ENCODE results near the gene GIGYF2.
A peak's percentile ranks its signal among the peaks of the same experiment; 100 is the strongest.

GIGYF2 gene

GRCh38 chr2:232750135-232750671 lies 53.1 kb downstream of the GIGYF2 start:
- no peak for DNase-seq

GRCh38 chr2:232757905-232758304 lies 60.8 kb downstream of the GIGYF2 start:
- no peak for DNase-seq

- DNase-seq: peak; percentile 13
These were observed 64.3 kb downstream of the GIGYF2 start for GRCh38 chr2:232761301-232761907.

GRCh38 chr2:232767866-232768265 lies 70.7 kb downstream of the GIGYF2 start:
- no peak for DNase-seq

GRCh38 chr2:232770207-232770606 lies 73.1 kb downstream of the GIGYF2 start:
- DNase-seq: no peak

- no peak for DNase-seq
These were observed 74.7 kb downstream of the GIGYF2 start for GRCh38 chr2:232771870-232772269.

GRCh38 chr2:232772531-232772930 lies 75.4 kb downstream of the GIGYF2 start:
- DNase-seq: no peak

- DNase-seq: no peak
These were observed 76.7 kb downstream of the GIGYF2 start for GRCh38 chr2:232773815-232774214.

GRCh38 chr2:232776435-232776834 lies 79.3 kb downstream of the GIGYF2 start, which contains the start of gene KCNJ13:
Gene KCNJ13 (minus strand): TSS chr2:232776565. CDS start chr2:232771362, 5,203 bp downstream.
- peak; percentile 18 for DNase-seq

GRCh38 chr2:232777276-232777675 lies 80.1 kb downstream of the GIGYF2 start:
- no peak for DNase-seq

- DNase-seq: no peak
These were observed 82.3 kb downstream of the GIGYF2 start for GRCh38 chr2:232779465-232779864.

- no peak for DNase-seq
These were observed 82.8 kb downstream of the GIGYF2 start for GRCh38 chr2:232779934-232780333.

- DNase-seq: peak; percentile 5
These were observed 84.6 kb downstream of the GIGYF2 start for GRCh38 chr2:232781765-232782164.

GRCh38 chr2:232783278-232783677 lies 86.1 kb downstream of the GIGYF2 start:
- DNase-seq: no peak

GRCh38 chr2:232787806-232788205 lies 90.7 kb downstream of the GIGYF2 start:
- no peak for DNase-seq

- no peak for DNase-seq
These were observed 92.0 kb downstream of the GIGYF2 start for GRCh38 chr2:232789082-232789481.

- no peak for DNase-seq
These were observed 94.4 kb downstream of the GIGYF2 start for GRCh38 chr2:232791518-232791917.

- DNase-seq: no peak
These were observed 96.1 kb downstream of the GIGYF2 start for GRCh38 chr2:232793271-232793670.

- DNase-seq: no peak
These were observed 97.8 kb downstream of the GIGYF2 start for GRCh38 chr2:232794981-232795380.

- no peak for DNase-seq
These were observed 98.8 kb downstream of the GIGYF2 start for GRCh38 chr2:232795920-232796319.

GRCh38 chr2:232798187-232798586 lies 101.1 kb downstream of the GIGYF2 start:
- DNase-seq: no peak

- DNase-seq: no peak
These were observed 103.0 kb downstream of the GIGYF2 start for GRCh38 chr2:232800166-232800565.

GRCh38 chr2:232802091-232802490 lies 105.0 kb downstream of the GIGYF2 start:
- no peak for DNase-seq

- DNase-seq: no peak
These were observed 112.4 kb downstream of the GIGYF2 start for GRCh38 chr2:232809349-232810124.
